GM19397 (cell line): ENCODE measurements around the gene ALDH7A1.
"Not testable (repeated sequence)": the region's sequence is repeated elsewhere in the genome, so short reads cannot be mapped to it uniquely, and the experiment has no call there.

Source experiments
- ATAC-seq: cut with Tn5 transposase; IDR thresholded peaks from one replicate; pipeline ENCODE4 v1.9.1; 2021; ENCODE audit warnings: mild to moderate bottlenecking, moderate library complexity; ENCODE audit not compliant: unreplicated experiment

ALDH7A1 gene

DNA sequence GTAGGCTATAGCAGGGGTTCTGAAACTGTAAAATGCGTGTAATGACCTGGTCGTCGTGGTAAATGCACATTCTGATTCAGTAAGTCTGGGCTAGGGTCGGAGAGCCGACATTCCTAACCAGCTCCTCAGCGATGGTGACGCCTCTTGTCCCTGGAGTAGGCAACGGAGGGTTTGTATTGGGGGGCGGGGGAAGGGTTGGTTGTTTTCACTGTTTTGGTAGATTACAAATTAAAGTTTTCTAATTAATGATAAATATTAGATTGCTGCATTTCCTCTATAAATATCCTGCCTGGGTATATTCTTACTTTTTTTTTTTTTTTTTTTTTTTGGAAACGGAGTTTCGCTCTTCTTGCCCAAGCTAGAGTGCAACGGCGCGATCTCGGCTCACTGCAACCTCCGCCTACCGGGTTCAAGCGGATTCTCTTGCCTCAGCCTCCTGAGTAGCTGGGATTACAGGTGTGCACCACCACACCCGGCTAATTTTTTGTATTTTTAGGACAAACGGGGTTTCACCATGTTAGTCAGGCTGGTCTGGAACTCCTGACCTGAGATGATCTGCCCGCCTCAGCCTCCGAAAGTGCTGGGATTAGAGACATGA, 566 bp upstream of the ALDH7A1 start:
- ATAC-seq = peak; percentile 16

DNA sequence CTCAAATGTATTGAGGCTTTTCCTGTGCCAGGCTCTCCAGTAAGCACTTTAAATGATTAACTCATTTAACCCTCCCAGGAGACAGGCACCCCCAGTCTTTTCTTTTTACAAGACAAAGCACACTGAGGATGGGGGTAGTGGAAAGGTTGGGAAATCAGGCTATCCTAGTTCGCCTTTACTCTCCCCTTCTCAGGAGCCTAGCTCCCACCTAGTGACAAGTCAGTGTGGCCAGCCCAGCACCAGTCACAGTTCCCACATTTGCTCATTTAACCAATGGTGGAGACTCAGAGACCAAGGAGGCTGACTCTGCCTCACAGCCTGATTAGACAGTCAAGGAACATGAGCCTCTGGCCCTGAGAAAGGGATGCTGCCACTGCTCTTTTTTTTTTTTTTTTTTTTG, 3.5 kb downstream of the ALDH7A1 start:
- ATAC-seq = no peak

DNA sequence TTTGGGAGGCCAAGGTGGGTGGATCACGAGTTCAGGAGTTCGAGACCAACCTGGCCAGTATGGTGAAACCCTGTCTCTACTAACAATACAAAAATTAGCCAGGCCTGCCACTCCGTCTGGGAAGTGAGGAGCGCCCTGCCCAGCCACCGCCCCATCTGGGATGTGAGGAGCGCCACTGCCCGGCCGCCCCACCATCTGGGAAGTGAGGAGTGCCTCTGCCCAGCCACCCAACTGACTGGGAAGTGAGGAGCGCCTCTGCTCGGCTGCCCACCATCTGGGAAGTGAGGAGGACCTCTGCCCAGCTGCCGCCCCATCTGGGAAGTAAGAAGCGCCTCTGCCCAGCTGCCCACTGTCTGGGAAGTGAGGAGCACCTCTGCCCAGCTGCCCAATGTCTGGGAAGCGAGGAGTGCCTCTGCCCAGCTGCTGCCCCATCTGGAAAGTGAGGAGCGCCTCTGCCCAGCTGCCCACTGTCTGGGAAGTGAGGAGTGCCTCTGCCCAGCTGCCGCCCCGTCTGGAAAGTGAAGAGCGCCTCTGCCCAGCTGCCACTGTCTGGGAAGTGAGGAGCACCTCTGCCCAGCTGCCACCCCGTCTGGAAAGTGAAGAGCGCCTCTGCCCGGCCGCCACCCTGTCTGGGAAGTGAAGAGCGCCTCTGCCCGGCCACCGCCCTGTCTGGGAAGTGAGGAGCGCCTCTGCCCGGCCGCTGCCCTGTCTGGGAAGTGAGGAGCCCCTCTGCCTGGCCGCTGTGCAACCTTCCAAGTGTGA, 5.3 kb downstream of the ALDH7A1 start:
- no peak for ATAC-seq

DNA sequence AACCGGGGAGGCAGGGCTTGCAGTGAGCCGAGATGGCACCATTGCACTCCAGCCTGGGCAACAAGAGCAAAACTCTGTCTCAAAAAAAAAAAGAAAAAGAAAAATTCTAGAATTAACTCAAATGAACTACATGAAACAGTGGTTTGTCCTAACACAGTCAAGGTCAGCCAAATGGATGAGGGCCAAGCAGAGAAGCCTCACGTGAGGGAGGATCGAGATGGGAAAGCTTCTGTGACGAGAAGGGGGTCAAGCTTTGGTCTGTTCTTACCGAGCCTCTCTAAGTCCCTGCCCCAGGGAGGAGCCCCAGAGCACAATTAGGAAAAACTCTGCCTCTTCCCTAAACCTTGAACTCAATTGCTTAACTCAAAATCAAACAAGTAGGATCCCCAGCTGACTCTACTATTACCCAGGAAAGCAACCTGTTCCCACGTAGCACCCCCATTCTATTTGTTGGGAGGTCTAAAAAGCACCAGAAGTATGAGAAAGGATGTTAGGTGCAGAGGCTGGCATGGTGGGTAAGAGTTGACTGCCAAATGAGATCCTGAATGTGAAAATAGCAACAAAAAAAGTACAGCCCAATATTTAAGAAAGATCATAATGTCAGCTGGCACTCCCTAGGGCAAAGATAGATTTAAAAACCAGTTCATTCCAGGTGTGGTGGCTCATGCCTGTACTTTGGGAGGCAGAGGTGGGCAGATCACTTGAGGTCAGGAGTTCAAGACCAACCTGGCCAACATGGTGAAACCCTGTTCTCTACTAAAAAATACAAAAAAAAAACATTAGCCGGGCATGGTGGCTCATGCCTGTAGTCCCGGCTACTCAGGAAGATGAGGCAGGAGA, 7.2 kb downstream of the ALDH7A1 start:
- no peak for ATAC-seq

DNA sequence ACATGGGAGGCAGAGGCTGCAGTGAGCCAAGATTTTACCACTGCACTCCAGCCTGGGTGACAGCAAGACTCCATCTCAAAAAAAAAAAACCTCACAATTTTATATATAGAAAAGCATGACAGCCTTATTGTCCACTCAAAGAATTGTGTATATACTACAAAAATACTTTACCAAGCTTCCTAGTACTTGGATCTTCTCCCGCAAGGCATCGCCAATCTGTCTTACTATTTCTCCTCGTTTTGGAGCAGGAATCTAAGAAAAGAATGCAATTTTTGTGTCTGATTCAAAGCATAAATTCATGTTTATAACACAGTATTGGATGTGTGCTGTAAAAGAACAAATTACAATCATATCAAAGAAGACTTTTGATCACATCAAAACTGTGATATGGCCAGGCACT, 11.3 kb downstream of the ALDH7A1 start:
- no peak for ATAC-seq

DNA sequence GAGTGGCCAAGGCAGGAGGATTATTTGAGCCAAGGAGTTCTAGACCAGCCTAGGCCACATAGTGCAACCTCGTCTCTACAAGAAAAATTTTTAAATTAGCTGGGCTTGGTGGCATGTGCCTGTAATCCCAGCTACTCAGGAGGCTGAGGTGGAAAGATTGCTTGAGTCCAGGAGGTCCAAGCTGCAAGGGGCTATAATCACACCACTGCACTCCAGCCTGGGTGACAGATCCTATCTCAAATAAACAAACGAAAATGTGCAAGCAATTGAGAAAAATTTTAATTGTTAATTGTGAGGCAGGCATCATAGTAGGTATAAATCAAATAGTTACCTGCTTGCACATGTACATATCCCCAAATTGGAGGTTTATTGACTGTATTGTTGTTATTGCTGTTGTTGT, 15.3 kb downstream of the ALDH7A1 start:
- no peak for ATAC-seq

DNA sequence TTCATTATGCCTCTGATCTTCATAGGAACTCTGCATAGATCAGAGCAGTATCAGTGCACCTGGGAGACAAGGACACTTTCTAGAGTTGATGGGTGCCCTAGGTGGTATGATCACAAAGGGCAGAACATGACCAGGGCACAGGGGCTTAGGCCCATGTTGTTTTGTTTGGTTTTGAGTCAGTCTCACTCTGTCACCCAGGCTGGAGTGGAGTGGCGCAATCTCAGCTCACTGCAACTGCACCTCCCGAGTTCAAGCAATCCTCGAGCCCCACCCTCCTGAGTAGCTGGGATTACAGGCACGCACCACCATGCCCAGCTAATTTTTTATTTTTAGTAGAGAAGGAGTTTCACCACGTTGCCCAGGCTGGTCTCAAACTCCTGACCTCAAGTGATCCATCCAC, 17.6 kb downstream of the ALDH7A1 start:
- ATAC-seq = no peak

DNA sequence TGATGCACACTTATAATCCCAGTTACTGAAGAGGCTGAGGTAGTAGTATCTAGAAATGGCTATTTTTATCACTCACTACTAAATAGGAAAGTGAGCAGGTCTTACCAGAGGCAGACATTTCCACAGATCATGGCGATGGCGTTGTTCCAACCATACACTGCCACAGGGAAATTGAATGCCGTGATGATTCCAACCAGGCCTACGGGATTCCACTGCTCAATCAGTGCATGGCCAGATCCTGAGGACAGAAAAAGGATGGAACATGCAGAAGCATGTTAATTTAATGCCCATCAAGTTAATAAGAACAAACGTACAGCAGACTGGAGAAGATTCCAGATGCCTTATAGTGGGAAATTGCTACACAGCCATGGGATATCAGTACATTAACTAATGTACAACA, 18.0 kb downstream of the ALDH7A1 start:
- ATAC-seq = no peak

DNA sequence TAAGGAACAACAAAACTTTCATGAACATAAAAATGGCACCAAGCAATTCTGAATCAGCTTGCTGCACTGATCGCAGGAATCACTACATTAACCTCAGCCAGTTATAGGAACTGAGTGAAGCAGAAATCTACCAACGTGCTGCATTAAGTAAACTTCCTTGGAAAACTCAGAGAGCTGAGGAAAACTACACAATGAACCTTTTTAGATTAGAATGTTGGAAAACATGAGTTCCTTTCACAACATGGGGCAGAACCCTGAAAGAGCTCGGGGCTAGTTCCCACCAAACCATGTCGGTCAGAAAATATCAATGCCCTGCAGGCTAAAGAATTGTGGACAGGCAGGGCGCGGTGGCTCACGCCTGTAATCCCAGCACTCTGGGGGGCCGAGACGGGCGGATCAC, 19.4 kb downstream of the ALDH7A1 start:
- ATAC-seq = no peak

DNA sequence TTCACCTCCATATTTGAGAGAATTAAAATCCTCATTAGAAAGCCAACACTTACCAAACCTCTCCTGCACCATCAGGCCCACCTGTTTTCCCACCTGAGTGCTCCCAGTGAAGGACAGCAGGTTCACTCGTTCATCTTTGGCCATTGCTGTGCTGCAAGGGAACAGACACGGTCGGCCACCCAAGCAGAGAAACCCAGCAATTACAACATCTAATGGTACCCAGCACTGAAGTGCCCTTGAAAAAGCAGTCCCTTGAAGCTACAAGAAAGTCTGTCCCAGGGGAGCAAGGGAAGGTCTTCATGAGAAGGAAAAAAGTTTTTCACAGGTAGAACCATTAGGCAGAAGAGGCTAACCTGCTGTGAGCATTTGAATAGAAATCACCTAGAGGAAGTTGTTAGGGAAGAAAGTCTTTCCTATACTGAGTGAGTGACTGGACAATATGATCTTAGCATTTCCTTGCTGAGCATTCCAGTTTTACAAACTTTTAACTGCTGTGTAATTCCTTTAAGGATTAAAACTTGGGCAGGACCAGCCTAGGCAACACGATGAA, 26.7 kb downstream of the ALDH7A1 start:
- ATAC-seq = no peak

DNA sequence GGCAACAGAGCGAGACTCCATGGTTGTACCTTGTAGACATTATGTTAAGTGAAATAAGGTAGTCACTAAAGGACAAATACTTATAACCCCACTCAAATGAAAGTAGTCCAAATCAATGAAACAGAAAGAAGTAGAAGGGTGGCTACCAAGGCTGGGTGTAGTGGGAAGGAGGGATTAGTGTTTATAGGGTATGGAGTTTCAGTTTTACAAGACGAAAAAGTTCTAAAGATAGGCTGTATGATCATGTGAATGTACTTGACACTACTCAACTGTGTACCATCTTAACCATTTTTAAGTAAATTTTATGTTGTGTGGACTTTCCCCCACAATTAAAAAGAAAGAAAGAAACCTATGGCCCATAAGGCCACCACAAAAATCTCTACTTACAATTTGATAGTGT, 32.2 kb downstream of the ALDH7A1 start:
- ATAC-seq = peak; percentile 85

DNA sequence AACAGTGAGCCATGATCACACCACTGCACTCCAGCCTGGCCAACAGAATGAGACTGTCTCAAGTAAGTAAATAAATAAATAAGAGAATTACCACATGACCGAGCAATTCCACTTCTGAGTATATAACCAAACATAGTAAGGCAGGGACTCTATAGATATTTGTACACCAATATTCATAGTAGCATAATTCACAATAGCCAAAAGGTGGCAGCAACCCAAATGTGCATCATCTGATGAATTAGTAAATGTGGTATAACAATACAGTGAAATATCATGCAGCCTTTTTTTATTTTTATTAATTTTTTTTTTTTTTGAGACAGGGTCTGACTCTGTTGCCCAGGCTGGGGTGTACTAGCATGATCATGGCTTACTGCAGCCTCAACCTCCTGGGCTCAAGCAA, 33.1 kb downstream of the ALDH7A1 start:
- ATAC-seq = no peak

DNA sequence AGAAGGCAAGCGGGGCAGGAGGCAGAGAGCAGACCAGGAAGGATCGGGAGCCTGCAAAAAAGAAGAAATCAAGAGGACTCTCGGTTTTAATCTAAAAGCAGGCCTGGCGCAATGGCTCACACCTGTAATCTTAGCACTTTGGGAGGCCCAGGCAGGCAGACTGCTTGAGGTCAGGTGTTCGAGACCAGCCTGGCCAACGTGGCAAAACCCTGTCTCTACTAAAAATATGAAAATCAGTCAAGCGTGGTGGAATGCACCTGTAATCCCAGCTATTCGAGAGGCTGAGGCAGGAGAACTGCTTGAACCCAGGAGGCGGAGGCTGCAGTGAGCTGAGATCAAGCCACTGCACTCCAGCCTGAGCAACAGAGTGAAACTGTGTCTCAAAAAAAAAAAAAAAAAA, 39.9 kb downstream of the ALDH7A1 start:
- not testable (repeated sequence) for ATAC-seq

DNA sequence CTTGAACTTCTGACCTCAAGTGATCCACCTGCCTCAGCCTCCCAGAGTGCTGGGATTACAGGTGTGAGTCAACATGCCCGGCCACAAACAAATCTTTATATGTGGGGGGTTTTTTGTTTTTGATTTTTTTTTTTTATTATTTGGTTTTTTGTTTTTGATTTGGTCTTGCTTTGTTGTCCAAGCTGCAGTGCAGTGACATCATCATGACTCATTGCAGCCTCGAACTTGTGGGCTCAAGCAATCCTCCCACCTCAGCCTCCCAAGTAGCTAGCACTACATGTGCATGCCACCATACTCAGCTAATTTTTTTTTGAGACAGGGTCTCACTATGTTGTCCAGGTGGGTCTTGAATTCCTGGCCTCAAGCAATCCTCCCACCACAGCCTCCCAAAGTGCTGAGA, 42.4 kb downstream of the ALDH7A1 start:
- no peak for ATAC-seq

DNA sequence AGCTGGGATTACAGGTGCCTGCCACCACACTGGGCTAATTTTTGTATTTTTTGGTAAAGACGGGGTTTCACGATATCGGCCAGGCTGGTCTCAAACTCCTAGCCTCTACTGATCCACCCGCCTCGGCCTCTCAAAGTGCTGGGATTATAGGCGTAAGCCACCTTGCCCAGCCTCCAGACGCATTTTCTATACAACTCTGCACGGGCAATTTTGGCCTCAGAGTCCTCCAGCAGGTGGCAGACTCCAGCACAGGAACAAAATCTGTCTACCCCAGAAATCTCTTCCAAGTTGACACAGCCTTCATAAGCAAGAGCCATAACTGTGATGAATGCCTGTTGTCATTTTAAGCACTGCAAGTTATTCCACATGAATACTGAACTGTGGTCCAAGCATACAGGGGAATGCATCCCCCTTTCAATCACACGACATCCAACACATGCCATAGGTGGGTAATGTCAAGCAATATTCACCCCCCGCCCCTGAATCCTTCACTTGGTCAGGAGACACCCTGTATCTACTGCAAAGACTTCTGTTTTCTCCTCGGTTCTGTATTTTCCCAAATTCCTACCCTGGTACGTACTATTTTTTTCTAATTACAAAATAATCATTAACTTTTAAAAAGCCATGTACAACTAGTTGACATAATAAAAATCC, 50.8 kb downstream of the ALDH7A1 start:
- peak; percentile 55 for ATAC-seq

DNA sequence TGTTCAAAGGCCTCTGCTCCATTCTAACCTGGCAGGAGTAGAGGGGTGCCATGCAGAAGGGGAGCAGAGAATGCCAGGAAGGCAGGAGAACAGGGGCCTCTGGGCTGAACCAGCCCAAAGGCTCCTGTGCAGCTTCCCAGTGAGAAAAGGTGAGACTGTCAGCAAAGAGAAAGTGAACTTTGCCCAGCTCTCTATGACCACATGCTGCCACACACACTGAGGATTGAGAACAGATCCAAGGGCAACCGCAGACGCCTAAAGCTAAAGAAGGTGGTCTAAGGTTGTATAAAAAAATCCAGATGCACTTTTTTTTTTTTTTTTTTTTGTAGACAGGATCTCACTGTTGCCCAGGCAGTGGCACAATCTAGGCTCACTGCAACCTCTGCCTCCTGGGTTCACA, 51.4 kb downstream of the ALDH7A1 start:
- ATAC-seq = no peak

DNA sequence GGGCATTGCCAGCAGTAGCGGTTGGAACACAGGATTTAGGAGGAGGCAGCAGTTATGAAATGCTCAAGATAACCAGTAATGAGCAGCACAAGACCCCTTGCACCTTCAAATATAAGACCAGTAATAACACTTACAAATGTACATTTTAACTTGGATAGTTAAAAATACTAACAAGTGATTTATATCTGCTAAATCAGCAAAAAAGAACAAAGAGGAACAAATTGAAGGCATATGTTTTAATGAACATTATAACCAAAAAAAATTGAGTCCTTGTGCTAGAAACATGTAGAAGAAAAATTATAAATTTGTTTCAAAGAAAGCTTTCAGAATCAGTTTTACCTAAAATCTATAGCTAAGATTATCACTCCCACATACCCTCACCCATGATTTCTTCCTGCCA, 52.0 kb downstream of the ALDH7A1 start:
- no peak for ATAC-seq

DNA sequence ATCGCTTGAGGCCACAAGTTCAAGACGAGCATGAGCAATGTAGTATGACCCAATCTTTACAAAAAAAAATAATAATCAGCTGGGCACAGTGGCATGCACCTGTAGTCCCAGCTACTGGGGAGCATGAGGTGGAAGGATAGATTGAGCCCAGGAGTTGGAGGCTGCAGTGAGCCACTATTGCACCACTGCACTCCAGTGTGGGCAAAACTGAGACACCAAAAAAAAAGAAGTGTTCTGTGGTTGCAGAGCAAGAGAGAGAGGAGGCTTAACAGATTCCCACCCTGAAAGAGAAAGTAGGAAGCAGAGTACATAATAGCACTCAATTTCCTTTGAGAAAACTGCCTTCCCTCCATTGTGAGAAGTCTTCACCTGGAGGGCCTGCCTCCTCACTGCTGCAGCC, 52.6 kb downstream of the ALDH7A1 start:
- no peak for ATAC-seq

DNA sequence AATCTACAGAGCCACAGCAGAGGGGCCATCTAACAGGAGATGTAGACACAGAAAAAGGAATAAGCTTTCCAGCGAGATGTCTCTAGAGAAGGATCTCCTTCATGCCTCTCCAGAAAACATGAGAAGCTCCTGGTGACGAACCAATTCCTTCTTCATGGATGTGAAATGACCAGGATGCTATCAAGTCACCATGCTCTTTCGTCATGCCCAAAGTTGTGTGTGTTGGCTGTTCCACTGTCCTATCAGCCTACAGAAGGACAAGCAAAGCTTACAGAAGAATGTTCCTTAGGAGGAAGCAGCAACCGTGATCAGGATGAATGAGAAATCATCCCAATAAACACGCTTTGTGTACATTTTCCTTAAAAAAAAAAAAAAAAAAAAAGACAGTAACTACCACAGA, 54.4 kb downstream of the ALDH7A1 start:
- no peak for ATAC-seq

DNA sequence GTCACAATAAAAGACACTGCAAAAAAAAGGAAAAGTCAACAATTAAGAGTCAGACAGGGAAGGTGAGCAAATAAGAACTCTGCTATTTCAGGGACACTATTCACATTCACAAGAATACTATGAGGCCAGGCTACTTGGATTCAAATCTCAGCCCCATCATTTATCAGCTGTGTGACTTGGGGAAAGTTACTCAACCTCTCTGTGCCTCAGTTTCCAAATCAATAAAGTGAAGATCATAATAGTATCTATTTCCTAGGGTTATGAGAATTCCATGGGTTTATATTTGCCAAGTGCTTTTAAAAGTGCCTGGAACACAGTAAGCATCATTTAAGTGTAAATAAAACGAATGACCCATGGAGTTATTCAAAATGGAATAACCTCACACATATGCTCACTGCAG, 56.4 kb downstream of the ALDH7A1 start:
- no peak for ATAC-seq

DNA sequence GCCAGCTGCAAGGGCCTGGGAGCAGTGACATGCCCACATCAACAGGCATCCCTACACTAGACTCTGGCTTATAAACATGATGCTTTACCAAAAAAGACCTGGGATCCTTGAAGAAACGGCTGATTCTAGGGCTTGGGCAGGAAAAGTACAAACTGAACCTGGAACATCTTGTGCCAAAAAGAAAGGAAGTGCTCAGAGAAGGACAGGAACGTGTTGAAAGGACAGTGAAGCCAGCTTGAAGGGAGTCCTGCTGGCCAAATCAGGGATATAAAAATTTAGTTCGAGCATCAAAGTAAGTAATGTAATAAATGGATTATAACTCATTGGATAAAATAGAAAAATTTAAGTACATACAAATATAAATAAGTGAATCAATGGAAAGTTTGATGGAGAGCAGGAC, 58.1 kb downstream of the ALDH7A1 start:
- ATAC-seq = no peak
